Endometrium (tissue), 2 donors: ENCODE measurements around the gene SCN8A.

Source experiments
- FAIRE-seq: peaks from 2 replicates; lab custom pipeline; 2012; peaks lifted over from hg19 to GRCh38; lab: Jason Lieb, UNC
- donor health status: control.
- donor health status: control.

Gene SCN8A

DNA sequence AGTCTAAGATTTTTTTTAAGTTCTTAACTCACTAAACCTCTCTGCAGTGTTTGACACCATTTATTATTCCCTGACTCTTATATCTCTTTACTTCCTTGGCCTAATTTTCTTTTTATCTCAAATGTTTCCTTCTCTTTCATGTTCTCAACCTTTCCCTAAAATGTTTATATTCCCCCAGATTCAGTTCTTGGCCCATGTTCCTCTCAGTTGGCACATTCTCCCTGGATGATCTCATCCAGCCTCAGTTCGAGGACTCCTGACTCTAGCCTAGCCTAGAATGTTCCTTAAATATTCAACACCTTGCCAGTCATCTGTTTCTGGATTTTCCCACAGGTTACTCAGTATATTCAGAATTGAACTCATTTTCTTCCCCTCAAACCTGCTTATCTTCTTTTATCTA is 81.3 kb downstream of the SCN8A start:
- FAIRE-seq, result no peak

DNA sequence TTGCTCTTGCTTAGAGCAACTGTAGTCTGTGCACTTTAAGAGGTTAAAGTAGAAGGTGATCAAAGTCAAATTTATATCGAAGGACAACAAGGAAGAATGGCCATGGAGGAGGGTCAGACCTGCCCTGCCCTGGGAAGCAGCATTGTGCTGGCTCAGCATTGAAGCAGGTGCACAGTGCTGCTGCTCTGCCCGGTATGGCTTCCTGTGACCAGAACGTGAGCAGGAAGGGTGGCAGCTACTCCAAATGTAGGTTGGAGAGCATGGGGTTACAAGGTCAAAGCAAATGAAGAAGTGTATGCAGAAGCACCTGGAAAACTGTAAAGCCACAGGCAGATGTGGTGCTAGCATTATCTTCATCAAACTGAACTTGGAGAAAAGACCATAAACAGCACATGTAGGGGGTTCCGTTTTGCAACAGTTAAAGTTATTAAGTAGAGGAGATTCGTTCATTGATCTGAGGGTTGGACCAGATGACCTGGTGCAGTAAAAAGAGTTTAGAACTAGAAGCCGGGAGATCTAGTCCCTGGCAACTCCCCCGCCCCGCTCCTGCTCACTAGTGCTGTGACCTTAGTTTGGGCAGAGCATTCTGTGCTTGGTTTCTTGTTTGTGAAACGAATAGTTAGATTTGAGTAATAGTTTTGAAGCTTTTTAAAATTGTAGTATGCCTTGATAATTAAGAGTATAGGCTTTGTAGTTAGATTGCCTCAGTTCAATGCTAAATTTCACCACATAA is 84.2 kb downstream of the SCN8A start:
- FAIRE-seq, result no peak

DNA sequence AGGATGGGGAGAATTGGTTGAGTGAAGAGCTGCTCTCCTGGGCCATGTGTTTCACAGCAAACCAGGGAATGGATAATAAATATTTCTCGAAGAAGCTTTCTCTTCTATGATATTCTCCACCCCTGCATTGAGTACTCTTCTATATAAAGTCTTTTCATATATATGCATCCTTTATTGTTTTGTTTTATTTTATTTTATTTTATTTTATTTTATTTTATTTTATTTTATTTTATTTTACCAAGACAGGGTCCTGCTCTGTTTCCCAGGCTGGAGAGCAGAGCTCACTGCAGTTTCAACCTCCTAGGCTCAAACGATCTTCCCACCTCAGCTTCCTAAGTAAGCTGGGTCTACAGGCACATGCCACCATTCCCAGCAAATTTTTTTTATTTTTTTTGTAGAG is 85.8 kb downstream of the SCN8A start:
- no peak for FAIRE-seq

DNA sequence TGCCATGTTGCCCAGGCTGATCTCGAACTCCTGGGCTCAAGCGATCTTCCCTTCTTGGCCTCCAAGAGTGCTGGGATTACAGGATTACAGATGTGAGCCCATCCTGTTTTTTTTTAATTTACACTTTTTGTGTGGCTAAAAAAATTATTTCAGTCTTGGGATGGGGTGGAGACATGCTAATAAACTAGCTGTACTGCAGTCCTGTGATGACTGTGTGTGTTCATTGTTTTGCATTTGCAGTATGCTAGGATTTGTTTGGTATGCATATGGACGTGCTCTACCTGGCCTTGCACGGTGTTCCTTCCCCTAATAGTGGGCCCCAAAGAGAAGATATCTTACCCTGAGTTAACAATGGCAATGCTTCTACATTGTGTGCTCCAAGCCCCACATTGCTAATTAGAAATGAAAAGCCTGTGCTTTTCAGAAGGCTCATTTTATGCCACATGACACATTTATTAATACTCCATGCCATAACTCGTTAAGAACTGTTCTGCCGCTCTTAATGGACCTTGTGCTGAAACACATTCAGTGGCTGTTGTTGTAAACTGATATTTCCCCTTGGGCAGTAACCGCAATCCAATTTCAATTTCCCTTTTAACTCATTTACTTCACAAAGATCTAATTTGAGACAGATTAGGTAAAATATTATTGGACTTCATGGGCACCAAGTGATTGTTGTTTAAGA is 86.4 kb downstream of the SCN8A start:
- FAIRE-seq, result no peak

DNA sequence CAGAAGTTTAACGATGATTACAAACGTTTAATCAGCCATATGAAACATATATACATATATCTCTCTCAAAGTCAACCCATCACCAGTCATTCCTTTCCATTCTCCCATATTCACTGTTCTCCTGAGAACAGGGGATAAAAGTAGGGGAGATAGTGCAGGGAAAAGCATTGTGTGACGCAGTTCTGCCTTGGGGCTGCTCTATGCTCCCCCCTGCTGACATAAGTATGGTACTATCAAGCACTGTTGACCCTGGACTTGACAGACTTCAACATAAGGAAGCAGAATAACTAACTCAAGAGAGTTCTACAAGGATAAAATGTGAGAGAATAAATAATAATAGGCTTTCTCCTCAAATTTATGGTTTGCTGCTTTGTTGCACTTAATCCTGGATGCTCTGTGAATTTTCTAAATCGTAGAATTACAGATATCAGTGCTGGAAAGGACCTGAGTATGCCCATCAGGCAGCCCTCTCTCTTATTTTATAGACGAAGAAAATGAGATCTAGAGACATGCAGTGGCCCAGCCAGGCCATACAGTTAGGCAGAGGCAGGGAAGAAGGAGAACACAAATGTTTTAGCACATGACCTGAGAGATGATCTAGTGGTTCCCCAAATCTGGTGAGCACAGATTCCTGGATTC is 87.2 kb downstream of the SCN8A start:
- no peak for FAIRE-seq

DNA sequence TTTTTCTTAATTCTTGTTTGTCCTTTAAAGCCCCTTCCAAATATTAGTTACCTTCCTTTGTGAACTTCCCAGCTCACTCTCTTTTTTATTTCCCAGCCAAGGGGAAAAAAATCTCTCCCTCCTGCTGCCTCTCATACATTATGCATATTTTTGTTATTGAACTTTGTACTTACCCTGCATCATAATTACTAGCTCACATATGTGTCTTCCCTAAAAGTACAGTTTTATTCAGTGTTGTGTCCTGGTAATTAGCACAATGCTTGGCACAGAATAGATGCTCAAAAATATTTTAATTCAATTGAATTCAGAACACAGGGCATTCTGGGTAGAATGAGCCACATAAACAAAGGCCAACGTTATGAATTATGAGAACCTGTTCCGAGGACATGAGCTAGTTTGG is 91.9 kb downstream of the SCN8A start:
- no peak for FAIRE-seq

DNA sequence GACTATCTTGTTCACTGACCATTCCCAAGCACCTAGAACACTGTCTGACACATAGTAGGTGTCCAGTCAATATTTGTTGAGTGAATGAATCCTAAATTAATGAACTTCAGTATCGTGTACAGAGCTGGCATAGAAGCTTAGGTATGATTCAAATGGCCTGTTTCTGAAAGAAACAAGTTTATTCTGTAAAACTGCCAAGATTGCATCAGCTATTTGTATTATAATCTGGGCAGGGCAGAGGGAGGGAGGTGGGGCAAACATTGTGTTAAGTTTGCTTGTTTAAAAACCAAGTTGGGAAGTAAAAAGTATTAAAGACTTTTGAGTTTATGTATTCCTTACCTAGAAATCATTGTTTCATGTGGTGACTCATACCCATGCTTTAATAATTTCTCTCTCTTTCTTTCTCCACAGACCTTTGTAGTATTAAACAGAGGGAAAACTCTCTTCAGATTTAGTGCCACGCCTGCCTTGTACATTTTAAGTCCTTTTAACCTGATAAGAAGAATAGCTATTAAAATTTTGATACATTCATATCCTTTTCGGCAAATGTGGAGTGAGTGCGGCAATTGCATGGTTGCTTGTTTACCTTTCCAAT is 92.8 kb downstream of the SCN8A start:
- FAIRE-seq, result no peak

DNA sequence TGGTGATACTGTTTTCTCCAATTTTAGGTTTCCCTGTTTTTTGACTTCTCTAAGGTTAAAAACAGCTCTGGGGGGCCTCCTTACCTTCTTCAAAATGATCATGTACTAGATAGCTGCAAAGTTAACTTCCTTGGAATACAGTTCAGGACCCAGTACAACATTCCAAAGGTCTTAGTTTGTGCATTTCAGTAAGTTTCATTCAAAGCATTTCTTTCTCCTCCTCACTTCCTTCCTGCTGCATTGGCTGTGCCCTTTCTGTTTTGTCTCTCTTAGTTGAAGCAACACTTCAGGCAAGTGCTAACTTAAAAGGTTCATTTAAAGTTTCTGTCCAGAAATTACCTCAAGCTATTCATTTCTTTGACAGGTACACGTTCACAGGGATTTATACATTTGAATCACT is 95.7 kb downstream of the SCN8A start:
- FAIRE-seq, result no peak

DNA sequence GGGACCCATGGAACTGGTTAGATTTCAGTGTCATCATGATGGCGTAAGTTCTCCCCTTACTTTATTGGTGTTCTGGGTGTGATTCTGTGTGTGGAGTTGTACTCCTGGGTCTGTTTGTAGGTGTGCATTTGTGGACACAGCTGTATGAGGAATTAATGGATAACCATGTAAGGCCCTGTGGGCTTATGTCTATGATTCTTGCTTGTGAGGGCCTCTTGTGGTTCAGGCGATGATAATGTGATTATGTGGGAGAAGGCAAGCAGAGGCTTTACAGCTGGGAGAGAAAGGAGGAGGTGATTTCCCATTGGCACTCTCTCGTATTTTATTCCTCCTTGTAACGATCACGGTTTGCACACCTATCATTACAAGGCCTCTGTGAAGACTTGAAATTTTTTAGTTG is 96.1 kb downstream of the SCN8A start:
- FAIRE-seq, result no peak

DNA sequence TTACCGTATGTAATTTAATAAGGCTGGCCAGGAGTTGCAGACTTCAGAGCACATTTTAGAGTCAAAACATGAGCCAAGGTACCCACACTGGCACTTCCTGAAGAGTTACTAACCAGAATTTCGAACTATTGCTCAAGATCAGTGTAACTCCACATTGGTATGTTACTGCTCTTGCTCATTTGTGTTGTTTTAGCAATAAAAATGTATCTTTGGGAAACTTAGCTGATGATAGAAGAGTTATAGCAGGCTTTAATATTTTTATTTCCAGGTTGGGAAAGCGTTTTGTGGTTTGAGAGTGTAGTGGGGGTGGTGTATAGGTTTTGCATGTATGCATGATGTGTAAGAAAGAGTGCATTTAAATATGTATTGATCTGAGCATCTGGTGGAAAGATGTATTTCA is 96.6 kb downstream of the SCN8A start:
- FAIRE-seq, result no peak

DNA sequence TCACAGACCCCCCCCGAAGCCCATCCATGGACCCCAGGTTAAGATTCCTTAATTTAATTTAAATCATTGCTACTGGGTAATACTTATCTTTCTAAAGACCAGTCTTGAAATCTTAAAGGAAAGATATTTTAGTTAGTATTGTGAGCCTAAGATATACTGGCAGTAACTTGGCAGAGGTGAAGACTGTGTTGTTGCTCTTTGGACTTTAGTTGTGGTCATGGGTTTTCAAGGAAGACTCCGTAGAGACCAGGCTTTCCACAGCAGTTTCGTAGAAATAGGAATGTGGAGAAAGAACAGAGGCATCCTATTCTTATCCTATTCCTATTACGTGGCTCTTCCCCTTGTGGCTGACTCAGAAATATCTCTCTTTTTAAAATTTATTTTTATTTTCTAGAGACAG is 99.0 kb downstream of the SCN8A start:
- no peak for FAIRE-seq

DNA sequence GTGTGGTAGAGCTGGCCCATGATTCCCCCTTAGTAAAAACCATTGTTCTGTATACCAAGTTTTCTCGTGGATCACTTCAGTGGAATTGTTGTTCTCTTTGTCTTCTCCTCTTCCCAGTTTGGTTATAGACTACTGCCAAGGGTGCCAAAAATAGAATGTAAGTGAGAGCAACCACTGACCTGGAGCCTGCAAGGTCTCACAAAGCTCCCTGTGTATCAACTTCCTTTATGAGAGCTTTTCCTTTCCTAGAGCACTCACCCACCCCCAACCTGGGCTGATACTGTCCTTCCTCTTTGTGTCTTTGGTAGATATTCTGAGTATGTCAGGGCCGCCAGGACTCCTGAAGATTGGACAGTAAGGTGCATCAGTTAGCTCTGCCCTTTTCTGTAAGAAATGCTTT is 101.0 kb downstream of the SCN8A start:
- FAIRE-seq, result no peak

DNA sequence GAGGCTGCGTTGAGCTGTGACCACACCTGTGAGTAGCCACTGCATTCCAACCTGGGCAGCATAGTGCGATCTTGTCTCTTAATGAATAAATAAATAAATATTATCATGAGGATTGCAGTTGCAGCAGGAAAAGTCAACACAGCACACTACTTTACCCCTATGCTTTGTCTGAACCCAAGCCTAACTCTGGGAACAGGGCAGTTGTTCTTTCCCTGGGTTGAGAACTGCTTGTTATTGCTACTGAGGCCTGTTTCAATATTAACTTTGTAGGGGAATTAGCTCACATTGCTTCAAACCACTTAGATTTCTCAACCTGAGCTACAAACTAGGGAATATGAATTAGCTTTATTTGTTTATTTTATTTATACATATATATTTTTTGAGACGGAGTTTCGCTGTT is 102.5 kb downstream of the SCN8A start:
- FAIRE-seq, result no peak

DNA sequence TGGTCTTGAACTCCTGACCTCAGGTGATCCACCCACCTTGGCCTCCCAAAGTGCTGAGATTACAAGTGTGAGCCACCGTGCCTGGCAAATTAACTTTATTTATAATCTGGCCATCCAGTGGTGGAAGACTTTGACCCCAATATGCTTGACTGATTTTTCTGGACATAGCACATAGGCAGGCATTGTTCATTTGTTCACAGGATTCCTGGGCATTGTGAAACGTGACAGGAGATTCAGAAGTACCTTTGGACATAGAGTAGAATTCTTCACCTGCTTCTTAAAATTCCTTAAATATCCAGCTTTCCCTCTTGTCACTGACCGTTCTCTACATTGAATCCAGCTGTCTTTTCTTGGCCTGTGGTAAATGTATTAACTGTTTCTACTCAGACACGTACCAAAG is 103.1 kb downstream of the SCN8A start:
- no peak for FAIRE-seq

DNA sequence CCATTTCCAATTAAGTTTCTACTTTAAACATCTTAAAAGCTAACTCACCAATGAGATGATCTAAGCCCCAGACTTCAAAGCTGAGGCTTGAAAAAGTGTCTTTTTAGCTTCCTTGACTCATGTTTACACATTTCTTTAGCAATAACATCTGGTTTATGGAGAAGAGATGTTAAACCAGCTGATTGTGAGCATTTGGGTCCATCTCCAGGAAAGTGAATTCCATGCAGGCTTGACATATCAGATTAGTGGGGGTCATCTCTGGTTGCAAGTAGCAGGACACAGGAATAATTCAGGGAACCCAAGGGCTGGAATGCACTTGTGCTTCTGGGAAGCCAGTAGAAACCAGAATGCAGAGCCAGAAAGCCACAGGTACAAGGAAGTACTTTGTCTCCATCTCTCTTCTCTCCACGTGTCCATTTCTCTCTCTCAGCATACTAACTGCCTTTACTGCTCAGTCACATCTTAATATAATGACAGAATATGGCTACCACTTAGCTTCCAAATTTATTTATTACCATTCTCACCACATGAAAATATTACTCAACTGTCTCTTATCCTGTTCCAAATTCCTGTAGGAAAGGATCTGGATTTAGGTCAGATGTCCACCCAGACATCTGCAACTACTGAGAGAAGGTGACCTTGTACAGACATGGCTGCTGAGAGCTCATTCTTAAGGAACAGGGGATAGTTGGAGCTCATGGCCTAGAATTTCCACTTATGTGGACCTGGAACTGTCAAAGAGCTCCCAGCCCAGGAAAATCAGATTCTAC is 104.4 kb downstream of the SCN8A start:
- no peak for FAIRE-seq

DNA sequence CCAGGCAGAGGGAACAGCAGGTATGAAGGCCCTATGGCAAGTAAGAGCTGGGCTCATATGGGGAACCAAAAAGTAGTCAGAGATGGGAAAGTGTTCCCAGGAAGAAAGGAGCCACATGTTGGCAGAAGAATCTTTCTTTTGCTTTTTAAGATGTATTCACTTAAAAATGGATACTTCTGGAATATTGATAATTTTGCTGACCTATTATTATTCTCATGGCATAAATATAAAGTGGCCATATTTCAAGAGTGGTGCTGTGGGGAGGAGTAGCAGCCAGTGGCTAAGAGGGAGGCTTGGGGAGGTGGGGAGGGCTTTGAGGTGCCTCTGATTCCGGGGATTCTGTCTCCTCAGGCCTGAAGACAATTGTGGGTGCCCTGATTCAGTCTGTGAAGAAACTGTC is 108.2 kb downstream of the SCN8A start:
- FAIRE-seq, result no peak

DNA sequence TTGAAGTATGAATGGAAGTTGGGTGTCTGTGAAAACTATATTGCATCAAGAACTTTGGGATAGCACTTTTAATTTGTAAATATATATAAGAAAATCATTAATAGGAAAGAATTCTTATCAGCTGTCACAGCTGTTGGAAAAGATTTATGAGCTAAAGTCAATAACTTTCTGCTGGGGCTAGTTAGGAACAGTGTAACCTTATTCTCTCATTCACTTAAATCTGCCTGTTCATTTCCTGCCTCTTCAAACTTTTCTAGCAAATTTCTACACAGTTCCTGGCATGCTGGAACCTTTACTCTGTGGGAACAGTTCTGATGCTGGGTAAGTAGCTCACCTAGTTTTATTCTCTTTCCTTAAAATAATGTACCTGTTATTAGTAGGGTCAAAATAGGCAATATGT is 109.9 kb downstream of the SCN8A start:
- no peak for FAIRE-seq

DNA sequence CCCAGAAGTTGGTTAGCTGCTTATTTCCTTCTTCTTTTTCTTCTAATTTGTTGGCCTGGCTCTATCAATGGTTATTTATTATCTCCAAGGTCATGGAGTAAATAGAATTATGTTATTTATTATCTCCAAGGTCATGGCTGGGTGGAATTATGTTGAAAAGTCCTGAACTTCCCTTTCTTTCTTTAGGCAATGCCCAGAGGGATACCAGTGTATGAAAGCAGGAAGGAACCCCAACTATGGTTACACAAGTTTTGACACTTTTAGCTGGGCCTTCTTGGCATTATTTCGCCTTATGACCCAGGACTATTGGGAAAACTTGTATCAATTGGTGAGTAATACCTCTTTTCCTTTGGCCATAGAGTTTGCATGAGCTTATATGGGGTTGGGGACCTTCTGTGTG is 111.6 kb downstream of the SCN8A start:
- FAIRE-seq, result no peak

DNA sequence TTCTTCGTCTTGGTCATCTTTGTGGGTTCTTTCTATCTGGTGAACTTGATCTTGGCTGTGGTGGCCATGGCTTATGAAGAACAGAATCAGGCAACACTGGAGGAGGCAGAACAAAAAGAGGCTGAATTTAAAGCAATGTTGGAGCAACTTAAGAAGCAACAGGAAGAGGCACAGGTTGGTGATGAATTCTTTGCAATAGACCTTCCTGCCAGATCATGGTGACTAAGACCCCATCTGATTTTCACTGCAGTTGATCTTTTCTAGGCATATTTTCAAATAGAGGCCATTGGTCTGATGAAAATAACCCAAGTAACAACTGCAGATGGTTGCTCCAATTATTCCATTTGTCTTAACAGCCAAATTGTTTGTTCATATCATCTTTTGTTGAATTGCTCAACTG is 114.4 kb downstream of the SCN8A start:
- FAIRE-seq, result no peak

DNA sequence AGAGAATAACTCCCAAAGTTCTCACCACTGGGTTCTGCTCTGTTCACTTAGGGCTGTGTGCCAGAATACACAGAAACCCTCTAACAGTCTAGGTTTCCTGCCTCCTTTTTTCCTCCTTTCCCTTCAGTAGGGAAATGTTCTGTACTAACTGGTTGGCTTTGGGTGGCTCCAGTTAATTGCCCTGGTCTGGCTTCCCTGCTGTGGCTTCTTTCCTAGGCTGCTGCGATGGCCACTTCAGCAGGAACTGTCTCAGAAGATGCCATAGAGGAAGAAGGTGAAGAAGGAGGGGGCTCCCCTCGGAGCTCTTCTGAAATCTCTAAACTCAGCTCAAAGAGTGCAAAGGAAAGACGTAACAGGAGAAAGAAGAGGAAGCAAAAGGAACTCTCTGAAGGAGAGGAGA is 115.2 kb downstream of the SCN8A start:
- FAIRE-seq, result no peak

DNA sequence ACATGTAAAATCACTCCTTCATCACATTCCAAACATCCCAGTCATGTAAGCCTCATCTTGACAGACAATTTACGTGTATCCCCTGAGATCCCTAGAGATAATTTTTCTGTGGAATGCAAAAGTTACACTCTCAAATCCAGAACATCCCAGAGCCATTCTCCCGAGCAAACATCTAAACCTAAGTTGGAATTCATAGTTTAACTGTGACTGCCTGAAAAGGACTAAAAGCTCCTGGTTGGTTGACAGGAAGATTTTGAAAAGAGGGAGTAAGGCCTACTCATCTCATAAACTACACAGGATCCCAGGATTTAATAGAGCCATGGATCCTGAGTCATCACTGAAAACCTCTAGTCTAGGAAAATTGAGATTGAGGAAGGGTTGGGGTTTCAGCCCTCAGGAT is 123.6 kb downstream of the SCN8A start:
- FAIRE-seq, result no peak

DNA sequence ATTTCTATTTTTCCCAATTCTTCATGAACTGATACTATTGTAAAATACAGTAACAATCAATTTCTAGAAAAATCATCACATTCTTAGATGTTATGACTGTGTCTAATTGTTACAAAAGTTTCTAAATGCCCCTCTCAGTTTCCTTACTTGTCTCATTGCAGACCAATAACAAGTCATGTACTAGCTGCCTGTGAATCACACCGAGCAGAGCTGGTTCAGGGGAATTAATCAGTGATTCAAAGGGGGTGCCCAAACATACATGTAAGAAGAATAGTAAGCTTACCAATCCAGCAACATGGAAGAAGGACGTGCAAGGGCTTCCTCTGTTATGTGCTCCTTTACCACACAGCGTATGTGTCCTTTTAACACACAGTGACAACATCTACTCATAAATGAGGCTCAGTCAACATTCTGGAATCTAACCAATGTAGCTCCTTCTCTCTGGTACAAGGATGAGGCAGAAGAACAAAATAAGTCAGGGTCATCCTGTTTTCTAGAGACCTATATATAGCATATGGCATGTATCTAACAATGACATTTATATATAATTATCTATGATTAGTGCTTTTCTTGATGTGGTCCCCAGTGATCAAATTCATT is 126.4 kb downstream of the SCN8A start:
- FAIRE-seq, result no peak
